Measurements from ENCODE around the gene HJV.
"Not testable (repeated sequence)": the region's sequence is repeated elsewhere in the genome, so short reads cannot be mapped to it uniquely, and the experiment has no call there.

Gene HJV

GRCh38 chr1:146021622-146022402 is at the start of gene HJV:
Gene HJV, minus strand, starts transcription at chr1:146021735. Its CDS starts 1,504 bp downstream, at chr1:146020231.
- no peak for DNase-seq (ENCODE audit: low read depth)

GRCh38 chr1:146059148-146059547 is 37.6 kb upstream of the HJV start:
- not testable (repeated sequence) for DNase-seq (ENCODE audit: low read depth)

GRCh38 chr1:146051852-146052676 is 30.5 kb upstream of the HJV start:
- DNase-seq (ENCODE audit: low read depth) = peak; percentile 34

- DNase-seq (ENCODE audit: low read depth) = no peak
Observed at GRCh38 chr1:146051452-146051851, 29.9 kb upstream of the HJV start.

GRCh38 chr1:146050652-146050963 is 29.1 kb upstream of the HJV start:
- not testable (repeated sequence) for DNase-seq (ENCODE audit: low read depth)

- DNase-seq (ENCODE audit: low read depth) = not testable (repeated sequence)
Observed at GRCh38 chr1:146049866-146050651, 28.5 kb upstream of the HJV start.

GRCh38 chr1:146049436-146049835 is 27.9 kb upstream of the HJV start:
- no peak for DNase-seq (ENCODE audit: low read depth)

GRCh38 chr1:146048514-146049115 is 27.1 kb upstream of the HJV start:
- not testable (repeated sequence) for DNase-seq (ENCODE audit: low read depth)

GRCh38 chr1:146046664-146047063 is 25.1 kb upstream of the HJV start:
- no peak for DNase-seq (ENCODE audit: low read depth)

GRCh38 chr1:146039844-146040194 is 18.3 kb upstream of the HJV start:
- DNase-seq (ENCODE audit: low read depth) = no peak

GRCh38 chr1:146036965-146037646 is 15.6 kb upstream of the HJV start:
- DNase-seq (ENCODE audit: low read depth) = peak; percentile 46

GRCh38 chr1:146036241-146036964 is 14.9 kb upstream of the HJV start:
- no peak for DNase-seq (ENCODE audit: low read depth)

- no peak for DNase-seq (ENCODE audit: low read depth)
Observed at GRCh38 chr1:146035048-146035423, 13.5 kb upstream of the HJV start.

GRCh38 chr1:146032631-146033219 is 11.2 kb upstream of the HJV start:
- no peak for DNase-seq (ENCODE audit: low read depth)

GRCh38 chr1:146031476-146031875 is 9.9 kb upstream of the HJV start:
- no peak for DNase-seq (ENCODE audit: low read depth)

- no peak for DNase-seq (ENCODE audit: low read depth)
Observed at GRCh38 chr1:146029117-146029516, 7.6 kb upstream of the HJV start.

GRCh38 chr1:146026650-146027049 is 5.1 kb upstream of the HJV start:
- not testable (repeated sequence) for DNase-seq (ENCODE audit: low read depth)

- DNase-seq (ENCODE audit: low read depth) = not testable (repeated sequence)
Observed at GRCh38 chr1:146025787-146026495, 4.4 kb upstream of the HJV start.

- DNase-seq (ENCODE audit: low read depth) = no peak
Observed at GRCh38 chr1:146022403-146023127, 1.0 kb upstream of the HJV start.
